Heart right ventricle (tissue), 16 donors: ENCODE results near the gene ANO1. TPM values are rescaled to one million over a fixed set of nuclear protein-coding genes. Genes with fewer than 3 reads are reported as not detected.

ENCODE experiments used
- ATAC-seq, 8 donors: fragments of 200-7000 bp; cut with Tn5 transposase; one replicate each; pipeline ENCODE4 v1.9.1; 2020; ENCODE audit warnings: mild to moderate bottlenecking in 8 of 8, moderate library complexity in 8 of 8, moderate number of reproducible peaks in 1 of 8
- DNase-seq, 2 donors: peaks; one replicate each; pipeline ENCODE4 v3.0.0-alpha.2; 2020
- H3K27ac ChIP-seq, 10 donors: fragments of 200-600 bp; sonication (generic) in 2 of 10; one replicate each; pipeline versions ENCODE4 v1.5.0 to v1.8.0; 2020 to 2022; ENCODE audit warnings: mild to moderate bottlenecking in 3 of 10
- H3K27me3 ChIP-seq, 7 donors: fragments of 200-600 bp; one replicate each; pipeline ENCODE4 v1.8.0; 2021 to 2022; ENCODE audit warnings: mild to moderate bottlenecking in 2 of 7
- H3K36me3 ChIP-seq, 9 donors: fragments of 200-600 bp; sonication (generic) in 1 of 9; one replicate each; pipeline versions ENCODE4 v1.5.0 to v1.8.0; 2020 to 2022; ENCODE audit warnings: mild to moderate bottlenecking in 2 of 9
- H3K4me1 ChIP-seq, 9 donors: fragments of 200-600 bp; sonication (generic) in 1 of 9; one replicate each; pipeline versions ENCODE4 v1.5.0 to v1.8.0; 2020 to 2022; ENCODE audit warnings: mild to moderate bottlenecking in 4 of 9
- H3K4me3 ChIP-seq, 10 donors: fragments of 200-600 bp; sonication (generic) in 2 of 10; one replicate each; pipeline versions ENCODE4 v1.5.0 to v1.8.0; 2020 to 2022; ENCODE audit warnings: mild to moderate bottlenecking in 7 of 10, moderate library complexity in 2 of 10
- H3K9me3 ChIP-seq, 11 donors: fragments of 200-600 bp in 10 of 11; sonication (generic) in 2 of 11; one replicate each; pipeline versions ENCODE4 v1.5.0 to v1.8.0; 2013 to 2022; ENCODE audit warnings: mild to moderate bottlenecking in 2 of 11, control low read depth in 1 of 11, moderate library complexity in 1 of 11
- CTCF ChIP-seq, 9 donors: fragments of 200-600 bp; sonication (generic) in 2 of 9; IDR thresholded peaks; one replicate each; pipeline versions ENCODE4 v1.5.0 to v1.8.0; 2021 to 2022; ENCODE audit warnings: antibody characterized with exemption in 9 of 9, mild to moderate bottlenecking in 5 of 9, moderate library complexity in 1 of 9
- WGBS, 2 donors: extraction: QIAGEN DNeasy Blood & Tissue Kit; methylation state at CpG; one replicate each; pipeline ENCODE4 v1.1.7; 2013; ENCODE audit warnings: inconsistent platforms in 1 of 2; 5-methylcytosine and 5-hydroxymethylcytosine counted together
- intact Hi-C, 10 donors: fragments of 100-400 bp; cut with DNase I; formaldehyde crosslinking; loops; one replicate each; pipeline versions ENCODE4 v1.11.1 to v1.14.2; 2022
- polyA plus RNA-seq, 2 donors: library from polyadenylated mRNA; stranded (reverse); fragments of 200-250 nt; gene quantifications; one replicate each; pipeline ENCODE4 v1.2.3, GENCODE V29; 2013
- total RNA-seq, 10 donors: library from RNA; stranded (reverse); fragmentation: NEBNext Ultra II Directional in 3 of 10; extraction: Animal tissue kit (Norgen Biotek cat#: 25700) in 3 of 10; gene quantifications; one replicate each; pipeline versions ENCODE4 v1.2.1 to v1.2.4, GENCODE V29; 2021 to 2023
- donor health status: Arrhythmogenic right ventricular cardiomyopathy.
- donor health status: ischemic (EF 13 %, LVEDD 7.1; RV severe dilation, severe dysfunction).
- donor health status: healthy with polysubstance abuse.
- donor health status: DM: no; HTN: yes; CAD: no.
- donor health status: DM: no; HTN: no; CAD: no.
- donor health status: ischemic (EF 25% LVEDD 6.9; RV normal size, moderate dysfunction).
- donor health status: ischemic (EF 25% LVEDD 5.7; RV mildly dilated, moderate dysfunction).
- donor health status: healthy.
- donor health status: DM: yes; HTN: yes; CAD: no.
- donor health status: Ischemic cardiomyopathy.
- donor health status: ischemic (EF 35%, LVEDD 5.7; RV mildly dilated, moderate dysfunction).
- donor health status: nonischemic (EF 11% LVEDD 7.7; RV severe dilation, severe dysfunction).
- donor health status: DM: yes; HTN: yes; CAD: no.
- donor health status: PGD.
- donor health status: ischemic (EF 29% LVEDD 5.4; RV normal size, mild dysfunction).
- donor health status: nonischemic (EF 23%, LVEDD 6.1; RV moderate dilation, normal function).

Gene ANO1
- total and polyA plus RNA-seq, 12 donors, result 6.6 to 13.8 (median 9.7) TPM

DNA sequence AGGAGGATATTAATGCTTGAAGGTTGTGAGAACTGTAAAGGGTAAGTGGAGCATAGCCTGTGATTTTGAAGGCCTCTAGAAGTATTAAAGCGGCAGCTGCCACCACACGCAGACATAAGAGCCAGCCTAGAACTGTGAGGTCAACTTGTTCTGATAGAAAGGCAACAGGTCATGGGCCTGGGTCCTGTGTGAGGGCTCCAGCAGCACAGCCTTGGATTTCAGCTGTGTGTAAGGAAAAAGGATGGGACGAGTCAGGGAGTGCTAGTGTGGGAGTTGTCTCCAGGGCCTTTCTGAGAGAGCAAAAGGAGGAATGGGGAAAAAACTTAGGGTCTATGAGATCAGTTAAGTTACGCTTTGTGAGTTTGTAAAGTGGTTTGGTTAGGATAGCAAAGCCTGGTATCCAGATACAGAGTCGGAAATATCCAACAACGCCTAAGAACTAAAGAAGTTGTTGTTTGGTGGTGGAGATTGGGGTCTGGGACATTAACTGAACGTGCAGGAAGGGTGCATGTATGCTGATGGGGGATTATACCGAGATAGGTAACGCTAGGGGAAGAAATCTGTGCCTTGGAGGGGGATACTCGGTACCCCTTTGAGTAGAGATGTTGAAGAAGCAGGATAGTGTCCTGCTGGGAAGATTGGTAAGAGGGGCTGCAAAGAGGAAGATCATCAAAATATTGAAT is 17.4 kb upstream of the ANO1 start:
- ATAC-seq, result no peak
- H3K27me3 ChIP-seq, result peaks cover 0 to 7% (median 0%) of the 10 kb centered on the region in 7 donors
- no peaks in the 10 kb centered on the region for H3K36me3 ChIP-seq
- TF ChIP-seq CTCF (IDR thresholded peaks at IDR 0.05), result no peak
- no peak for DNase-seq
- peaks cover 0 to 11% (median 0%) of the 10 kb centered on the region in 11 donors for H3K9me3 ChIP-seq
- intact Hi-C loops, result no loop called here
- H3K4me3 ChIP-seq, result no peak overlapping the region
- 82 to 86% methylated on average over 10 of the region's 10 CpGs for WGBS, 2 donors
- no peak overlapping the region for H3K27ac ChIP-seq
- peaks cover 0 to 16% (median 0%) of the 10 kb centered on the region in 9 donors for H3K4me1 ChIP-seq

DNA sequence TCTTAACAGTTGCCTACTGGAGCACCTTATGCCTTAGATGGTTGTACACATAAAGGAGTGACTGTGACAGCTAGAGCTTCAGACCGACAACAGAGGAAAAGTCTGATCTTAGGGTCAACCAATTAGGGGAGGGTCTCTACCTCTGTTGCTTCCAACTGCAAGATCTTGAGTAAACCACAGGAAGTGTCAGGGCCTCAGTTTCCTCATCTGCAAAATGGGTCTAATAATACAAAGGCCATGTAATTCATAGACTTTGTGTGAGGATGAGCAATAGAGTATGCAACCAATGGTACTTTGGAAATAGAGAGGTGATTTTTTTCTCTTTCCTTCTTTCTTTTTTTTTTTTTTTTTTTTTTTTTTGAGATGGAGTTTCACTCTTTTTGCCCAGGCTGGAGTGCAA is 16.4 kb upstream of the ANO1 start:
- DNase-seq, result no peak
- WGBS, 2 donors, result 96 to 100% methylated on average over 1 of the region's 1 CpG
- ATAC-seq, result no peak
- intact Hi-C loops, result no loop called here
- no peak for TF ChIP-seq CTCF (IDR thresholded peaks at IDR 0.05)
- Histone ChIP-seq H3K9me3 (peaks cover 0 to 1% (median 0%) of the 10 kb centered on the region in 11 donors), H3K27me3 (peaks cover 0 to 10% (median 1%) of the 10 kb centered on the region in 7 donors), H3K4me3 (no peak overlapping the region), H3K36me3 (no peaks in the 10 kb centered on the region), H3K4me1 (peaks cover 0 to 16% (median 0%) of the 10 kb centered on the region in 9 donors), H3K27ac (no peak overlapping the region)

- no peaks in the 10 kb centered on the region for H3K36me3 ChIP-seq
- H3K27ac ChIP-seq, result no peak overlapping the region
- intact Hi-C loops, result no loop called here
- no peaks in the 10 kb centered on the region for H3K9me3 ChIP-seq
- peaks cover 0 to 16% (median 0%) of the 10 kb centered on the region in 9 donors for H3K4me1 ChIP-seq
- WGBS, 2 donors, result 86 to 87% methylated on average over 8 of the region's 8 CpGs
- DNase-seq (no peak), ATAC-seq (no peak)
- no peak for TF ChIP-seq CTCF (IDR thresholded peaks at IDR 0.05)
- no peak overlapping the region for H3K4me3 ChIP-seq
- H3K27me3 ChIP-seq, result peaks cover 0 to 23% (median 12%) of the 10 kb centered on the region in 7 donors
Observed at GRCh38 chr11:70063121-70063520, 15.0 kb upstream of the ANO1 start.

DNA sequence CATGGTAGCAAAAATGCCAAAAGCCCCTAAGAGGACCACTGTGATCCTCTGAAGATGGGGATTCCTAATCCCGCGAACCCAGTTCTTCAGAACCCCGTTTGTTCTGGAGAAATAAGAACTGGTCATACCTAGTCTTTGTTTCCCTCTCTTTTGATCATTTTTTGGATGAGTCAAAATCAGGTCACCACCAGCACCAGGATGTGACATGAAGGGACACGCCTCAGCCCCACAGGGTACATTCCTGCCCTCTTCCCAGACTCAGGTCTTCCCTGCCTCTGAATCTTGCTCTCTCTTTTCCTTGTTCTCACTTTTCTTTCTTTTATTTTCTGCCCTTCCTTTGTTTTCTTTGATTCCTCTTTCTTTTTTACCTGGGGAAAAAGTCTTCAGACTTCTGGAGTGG is 14.6 kb upstream of the ANO1 start:
- no peaks in the 10 kb centered on the region for H3K36me3 ChIP-seq
- no peak overlapping the region for H3K27ac ChIP-seq
- H3K9me3 ChIP-seq, result no peaks in the 10 kb centered on the region
- no peak for TF ChIP-seq CTCF (IDR thresholded peaks at IDR 0.05)
- peaks cover 0 to 27% (median 16%) of the 10 kb centered on the region in 7 donors for H3K27me3 ChIP-seq
- WGBS, 2 donors, result 93 to 96% methylated on average over 4 of the region's 4 CpGs
- no peak for ATAC-seq
- no peak for DNase-seq
- H3K4me3 ChIP-seq, result no peak overlapping the region
- H3K4me1 ChIP-seq, result peaks cover 0 to 16% (median 0%) of the 10 kb centered on the region in 9 donors
- intact Hi-C loops, result no loop called here
